Stimulated activated CD4-positive, alpha-beta T cell treated with anti-CD3 and anti-CD28 coated beads, TNF-alpha, amount 100 ng/mL, for 48 hours (primary cell): Measurements from ENCODE around the gene TMEM205.
"Not testable (repeated sequence)": the region's sequence is repeated elsewhere in the genome, so short reads cannot be mapped to it uniquely, and the experiment has no call there.

Experiments used
- DNase-seq, 3 donors: peaks; one replicate each; pipeline ENCODE4 v3.0.0-alpha.2; 2020; ENCODE audit warnings: low read depth in 3 of 3

Gene TMEM205

GRCh38 chr19:11339254-11340098 lies 6.6 kb downstream of the TMEM205 start, which contains the start of gene RAB3D:
Gene RAB3D (minus strand): TSS chr19:11339657. CDS start chr19:11337399, 2,258 bp downstream.
- peak; percentile 74 to 91 (median 77) for DNase-seq

- no peak for DNase-seq
Observed at GRCh38 chr19:11338569-11339253, 7.4 kb downstream of the TMEM205 start.

- DNase-seq = no peak
Observed at GRCh38 chr19:11338121-11338520, 7.9 kb downstream of the TMEM205 start.

- DNase-seq = no peak
Observed at GRCh38 chr19:11337080-11337479, 9.0 kb downstream of the TMEM205 start.

- DNase-seq = no peak
Observed at GRCh38 chr19:11335449-11336146, 10.5 kb downstream of the TMEM205 start.

GRCh38 chr19:11333838-11334237 lies 12.2 kb downstream of the TMEM205 start:
- DNase-seq = not testable (repeated sequence)

DNA sequence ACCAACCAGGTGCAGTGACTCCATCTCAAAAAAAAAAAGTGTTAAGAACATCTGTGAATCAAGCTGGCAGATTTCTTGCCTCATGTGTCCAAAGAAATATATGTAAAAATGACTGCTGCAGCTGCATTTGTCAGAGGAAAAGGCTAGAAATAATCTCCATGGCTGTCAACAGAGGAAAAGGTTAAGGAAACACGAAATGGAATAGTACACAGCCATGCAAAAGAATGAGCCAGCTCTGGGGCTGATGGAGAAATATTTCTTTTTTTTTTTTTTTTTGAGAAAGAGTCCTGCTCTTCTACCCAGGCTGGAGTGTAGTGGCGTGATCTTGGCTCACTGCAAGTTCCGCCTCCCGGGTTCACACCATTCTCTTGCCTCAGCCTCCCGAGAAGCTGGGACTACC lies 13.2 kb downstream of the TMEM205 start:
- DNase-seq = no peak

GRCh38 chr19:11331502-11331901 lies 14.6 kb downstream of the TMEM205 start:
- DNase-seq = no peak

DNA sequence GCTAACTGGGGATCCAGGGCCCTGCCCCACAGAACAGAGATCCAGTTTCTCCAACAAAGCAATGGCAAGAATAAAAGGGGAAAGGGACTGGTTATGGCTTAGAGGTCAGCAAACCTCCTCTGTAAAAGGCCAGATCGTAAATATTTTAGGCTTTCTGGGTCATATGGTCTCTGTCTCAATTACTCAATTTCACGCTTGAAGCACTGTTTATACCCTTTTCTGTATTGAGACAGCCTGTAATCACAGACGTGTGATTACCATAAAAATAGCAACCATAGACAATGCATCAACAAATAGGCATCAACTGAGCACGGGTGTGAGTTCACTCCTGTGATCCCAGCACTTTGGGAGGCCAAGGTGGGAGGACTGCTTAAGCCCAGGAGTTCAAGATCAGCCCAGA lies 15.9 kb downstream of the TMEM205 start:
- no peak for DNase-seq

DNA sequence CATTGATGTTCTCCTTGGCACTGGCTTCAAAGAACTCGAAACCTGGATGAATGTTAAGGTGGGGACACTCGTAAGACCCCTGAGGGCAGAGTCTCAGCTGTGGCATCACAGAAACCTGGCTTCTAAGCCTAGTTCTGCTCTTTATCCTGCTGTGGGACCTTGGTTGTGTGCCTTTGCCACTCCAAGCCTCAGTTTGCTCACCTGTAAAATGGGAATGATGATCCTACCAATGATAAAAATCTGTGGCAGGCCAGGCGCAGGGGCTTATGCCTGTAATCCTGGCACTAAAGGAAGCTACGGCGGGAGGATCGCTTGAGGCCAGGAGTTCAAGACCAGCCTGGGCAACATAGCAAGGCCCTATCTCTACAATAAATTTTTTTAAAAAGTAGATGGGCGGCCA lies 20.5 kb downstream of the TMEM205 start:
- no peak for DNase-seq

DNA sequence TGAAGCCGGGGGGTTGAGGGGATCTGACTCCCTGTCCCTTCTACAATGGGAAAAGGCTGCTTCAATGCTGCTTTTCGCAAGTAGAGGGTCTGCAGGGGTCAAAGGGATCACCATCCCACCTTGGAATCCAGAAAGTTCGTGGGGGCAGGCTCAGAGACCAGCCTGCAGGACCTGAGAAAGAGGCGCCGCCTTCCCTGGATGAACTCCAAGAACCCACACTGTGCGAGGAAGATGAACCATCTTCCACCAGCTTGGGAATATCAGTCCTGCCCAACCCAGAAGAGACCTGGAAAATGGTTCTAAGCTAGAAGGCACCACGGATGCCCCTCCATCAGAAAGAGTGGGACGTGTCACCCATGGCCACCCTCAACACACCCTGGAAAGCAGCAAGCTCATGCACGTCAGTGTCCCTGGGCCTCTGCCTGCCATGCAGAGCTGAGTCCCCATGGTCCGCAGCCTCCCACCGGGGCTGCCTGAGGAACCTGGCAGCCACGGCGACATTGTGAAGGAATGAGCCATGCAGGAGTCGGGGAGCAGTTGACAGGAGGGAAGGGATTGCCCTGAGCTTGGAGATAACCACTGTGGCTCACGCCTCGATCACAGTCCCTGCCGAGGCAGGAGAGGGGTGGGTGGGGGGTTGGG lies 21.2 kb downstream of the TMEM205 start:
- DNase-seq = no peak

DNA sequence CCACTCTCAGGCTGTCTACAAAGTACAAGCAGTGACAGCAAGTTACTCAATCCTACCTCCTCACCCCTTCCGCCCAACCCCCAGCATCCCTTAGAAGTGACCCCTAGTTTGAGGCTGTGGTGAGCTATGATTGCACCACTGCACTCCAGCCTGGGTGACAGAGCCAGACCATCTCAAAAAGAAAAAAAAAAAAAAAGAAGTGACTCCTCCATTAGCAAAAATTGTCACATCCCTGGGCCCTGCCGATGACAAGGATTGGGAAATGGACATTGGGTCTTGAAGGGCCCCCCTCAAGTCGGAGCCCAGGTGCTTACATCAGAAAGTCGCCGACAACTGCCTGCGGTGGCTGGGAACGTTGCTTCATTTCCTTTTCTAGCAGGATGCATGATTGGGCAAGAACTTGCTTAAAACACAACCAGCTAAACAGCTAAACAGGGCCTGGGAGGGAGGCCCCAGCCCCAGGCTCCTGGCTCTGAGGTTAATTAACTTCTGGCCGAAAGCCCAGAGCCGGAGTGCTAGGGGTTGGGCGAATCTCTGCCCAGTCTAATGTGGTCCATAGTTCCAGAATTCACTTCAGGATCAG lies 21.9 kb downstream of the TMEM205 start:
- DNase-seq = peak in 1 of 3 donors; percentile 14

GRCh38 chr19:11323601-11324078 lies 22.4 kb downstream of the TMEM205 start:
- DNase-seq = no peak

- no peak for DNase-seq
Observed at GRCh38 chr19:11322269-11323024, 23.6 kb downstream of the TMEM205 start.

- DNase-seq = no peak
Observed at GRCh38 chr19:11321191-11322126, 24.6 kb downstream of the TMEM205 start.

- DNase-seq = not testable (repeated sequence)
Observed at GRCh38 chr19:11320278-11320995, 25.6 kb downstream of the TMEM205 start.

GRCh38 chr19:11306337-11306736 lies 39.7 kb downstream of the TMEM205 start:
- DNase-seq = no peak

GRCh38 chr19:11304936-11305335 lies 41.1 kb downstream of the TMEM205 start:
- DNase-seq = no peak

GRCh38 chr19:11300811-11301120 lies 45.3 kb downstream of the TMEM205 start:
- no peak for DNase-seq
